HG03135 (cell line): ENCODE results near the gene CDC42BPB.

Source experiments
- ATAC-seq: cut with Tn5 transposase; IDR thresholded peaks from one replicate; pipeline ENCODE4 v1.9.1; 2021; ENCODE audit warnings: mild to moderate bottlenecking, moderate library complexity; ENCODE audit not compliant: unreplicated experiment

Gene CDC42BPB

DNA sequence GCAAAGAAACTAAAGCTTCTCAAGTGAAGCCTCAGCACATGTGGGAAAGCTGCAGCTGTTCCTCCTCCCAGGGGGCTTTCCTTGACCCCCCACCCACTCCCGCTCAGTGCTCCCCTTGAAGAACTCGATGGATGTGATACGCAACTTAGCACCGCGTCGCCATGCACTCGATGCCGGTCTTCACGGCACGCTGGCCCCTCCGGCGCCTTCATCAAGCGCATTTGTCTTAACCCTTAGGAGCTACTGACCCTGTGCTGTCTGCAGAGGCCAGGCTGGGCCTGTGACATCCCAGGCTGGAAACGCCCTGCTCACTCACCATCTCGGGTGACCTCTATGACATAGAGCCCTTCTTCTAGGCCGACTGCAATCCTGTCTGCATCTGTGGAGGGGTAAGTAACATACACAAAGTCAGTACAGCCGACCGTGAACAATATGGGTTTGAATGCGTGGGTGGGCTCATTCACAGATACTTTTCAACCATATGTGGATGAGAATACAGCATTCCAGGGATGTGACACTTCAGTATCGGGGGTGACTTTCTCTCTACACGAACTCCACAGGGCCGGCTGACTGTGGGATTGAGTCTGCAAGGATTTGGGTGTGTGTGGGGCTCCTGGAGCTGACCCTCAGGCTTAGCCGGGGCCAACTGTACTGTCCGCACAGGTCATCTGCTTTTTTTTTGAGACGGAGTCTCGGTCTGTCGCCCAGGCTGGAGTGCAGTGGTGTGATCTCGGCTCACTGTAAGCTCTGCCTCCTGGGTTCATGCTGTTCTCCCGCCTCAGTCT, 111.8 kb downstream of the CDC42BPB start:
- no peak for ATAC-seq

DNA sequence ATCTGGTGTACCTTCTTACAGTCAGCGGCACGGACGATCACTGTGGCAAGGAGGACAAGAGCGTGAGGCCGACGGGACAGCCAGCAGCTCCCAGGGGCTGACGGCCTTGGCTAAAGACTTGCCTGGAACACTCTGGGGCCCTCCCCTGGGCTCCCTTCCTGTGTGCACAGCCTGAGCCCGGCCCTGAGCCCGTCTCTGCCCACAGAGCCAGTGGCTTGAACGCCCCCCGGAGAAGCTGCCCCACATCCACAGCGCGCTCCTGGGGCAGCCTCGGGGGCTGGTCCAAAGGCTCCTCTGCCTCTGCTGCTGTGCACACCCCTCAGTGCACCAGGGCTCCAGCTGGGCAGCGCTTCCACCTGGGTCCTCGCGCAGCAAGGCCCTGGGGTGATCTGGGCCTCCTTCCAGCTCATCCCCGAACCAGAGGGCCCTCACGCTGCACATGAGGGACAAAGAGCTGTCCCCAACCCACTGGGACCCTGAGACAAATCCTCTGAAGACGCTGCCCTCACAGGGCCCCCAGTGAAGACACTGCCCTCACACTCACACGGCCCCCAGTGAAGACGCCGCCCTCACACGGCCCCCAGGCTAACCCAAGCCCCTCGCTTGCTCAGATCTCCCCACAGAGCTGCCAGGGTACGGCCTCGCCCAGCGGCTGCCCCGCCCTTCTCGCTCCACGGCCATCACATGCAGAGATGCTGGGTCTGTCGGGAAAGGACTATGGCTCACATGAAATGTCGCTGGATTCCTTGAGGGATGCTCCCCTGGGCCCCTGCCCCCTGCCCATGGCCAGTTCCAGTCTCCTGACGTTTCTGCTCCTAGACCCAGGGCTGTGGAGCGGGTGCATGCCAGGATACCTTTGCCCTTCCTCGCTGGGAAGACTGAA, 112.7 kb downstream of the CDC42BPB start:
- ATAC-seq, result no peak

DNA sequence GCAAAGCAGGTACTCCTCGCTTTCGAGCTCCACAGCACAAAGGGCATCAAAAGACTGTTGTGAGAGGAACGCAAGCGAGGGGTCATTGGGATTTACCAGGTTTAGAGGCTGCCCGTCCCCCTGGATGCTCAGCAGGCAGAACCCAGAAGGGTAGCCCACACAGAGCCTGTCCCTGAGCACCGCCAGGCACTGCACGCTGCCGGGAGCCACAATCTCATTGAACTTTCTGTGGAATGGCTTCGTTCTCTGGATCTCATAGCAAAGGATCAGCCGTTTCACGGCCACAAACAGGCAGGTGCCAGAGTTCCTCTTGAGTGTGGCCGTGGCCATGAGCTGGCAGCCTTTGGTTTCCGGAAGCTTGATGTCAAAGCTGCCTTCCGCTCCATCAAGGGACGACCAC, 113.4 kb downstream of the CDC42BPB start:
- no peak for ATAC-seq

DNA sequence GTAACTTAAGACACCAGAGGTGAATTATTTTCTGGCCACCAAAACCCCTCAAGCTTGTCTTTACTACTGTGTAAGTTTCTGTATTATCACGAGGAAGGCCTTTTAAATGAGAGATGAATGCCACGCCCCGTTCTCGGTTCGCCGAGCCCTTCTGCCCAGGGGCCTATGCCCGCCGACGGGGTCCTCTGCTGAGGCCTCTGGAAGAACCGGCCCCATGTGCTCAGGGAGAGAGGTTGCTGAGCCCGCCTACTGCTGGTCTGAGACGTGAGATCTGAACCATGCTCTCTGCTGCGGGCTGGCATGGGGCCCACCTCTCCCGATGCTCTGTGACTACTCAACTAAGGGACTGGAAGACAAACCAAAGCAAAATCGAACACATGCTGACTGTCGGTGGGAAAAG, 113.9 kb downstream of the CDC42BPB start:
- no peak for ATAC-seq

DNA sequence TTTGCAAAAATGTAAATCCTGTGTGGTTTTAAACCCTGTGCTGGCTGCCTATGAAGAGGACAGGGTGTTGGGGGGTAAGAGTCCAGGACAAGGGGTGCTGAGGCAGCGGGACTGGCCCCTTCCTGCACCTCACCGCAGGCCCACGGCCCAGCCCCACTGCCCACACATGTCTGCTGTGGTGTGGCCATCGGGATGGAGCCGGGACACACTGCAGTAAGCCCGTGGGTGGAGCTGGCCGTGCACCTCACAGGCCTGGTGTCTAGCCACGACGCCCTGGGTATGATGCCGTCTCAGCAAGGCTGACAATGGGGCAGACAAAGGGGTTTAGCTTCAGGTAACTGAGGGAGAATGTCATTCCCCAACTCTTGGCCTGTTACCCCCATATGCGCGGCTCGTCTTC, 115.3 kb downstream of the CDC42BPB start:
- ATAC-seq, result no peak

DNA sequence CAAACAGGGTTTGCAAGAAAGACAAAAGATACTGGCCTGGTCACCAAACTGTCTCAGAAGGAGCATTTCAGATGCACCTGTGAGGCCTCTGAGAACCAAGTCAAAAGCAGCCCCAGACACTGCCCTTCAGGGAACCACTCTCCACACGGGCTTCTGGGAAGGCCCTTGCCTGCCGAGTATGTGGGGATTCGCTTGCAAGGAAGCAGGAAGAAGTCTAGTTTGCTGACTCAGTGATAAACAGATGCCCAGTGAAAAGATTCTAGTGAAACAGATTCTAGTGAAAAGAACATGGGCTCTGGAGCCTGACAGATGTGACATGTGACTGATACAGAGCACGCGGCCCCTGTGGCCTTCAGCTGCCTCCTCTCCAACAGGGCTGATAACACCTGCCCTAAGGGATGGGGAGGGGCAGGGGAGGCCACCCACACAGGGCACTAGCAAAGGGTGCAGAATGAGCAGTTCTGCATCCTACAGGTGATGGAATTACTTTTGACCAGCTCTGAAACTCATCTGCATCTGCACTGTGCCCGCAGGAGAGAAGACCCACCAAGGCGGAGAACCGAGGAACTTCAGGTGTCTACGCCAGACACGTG, 115.8 kb downstream of the CDC42BPB start:
- no peak for ATAC-seq

DNA sequence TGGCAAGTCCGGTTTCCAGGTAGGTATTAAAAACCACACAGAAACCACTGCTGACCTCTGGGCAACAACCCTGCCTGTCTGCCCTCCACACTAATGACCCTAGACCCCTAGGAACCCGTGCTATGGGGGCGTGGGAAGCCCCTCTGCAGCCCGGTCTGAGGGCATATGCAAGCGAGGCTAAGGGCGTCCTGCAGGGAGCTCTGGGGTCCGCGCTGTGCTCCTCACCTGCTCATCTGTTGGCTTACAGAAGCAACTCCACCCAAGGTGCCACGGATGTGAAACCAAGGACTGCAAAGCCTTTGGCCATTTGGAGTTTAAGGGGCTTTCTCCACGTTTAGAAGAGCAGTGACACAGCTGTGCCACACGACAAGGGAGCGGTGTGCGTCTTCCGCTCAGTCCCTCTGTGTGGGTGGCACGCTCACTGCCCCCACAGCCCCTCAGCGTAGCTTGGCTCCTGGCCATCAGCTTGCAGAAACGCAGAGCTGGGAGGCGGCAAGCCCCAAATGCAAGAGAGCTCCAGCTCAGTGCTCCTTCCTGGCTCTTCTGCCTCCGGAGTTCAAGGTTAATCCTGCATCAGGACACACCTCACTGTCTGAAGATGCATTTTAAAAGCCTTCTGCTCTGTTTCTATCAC, 116.5 kb downstream of the CDC42BPB start:
- no peak for ATAC-seq

DNA sequence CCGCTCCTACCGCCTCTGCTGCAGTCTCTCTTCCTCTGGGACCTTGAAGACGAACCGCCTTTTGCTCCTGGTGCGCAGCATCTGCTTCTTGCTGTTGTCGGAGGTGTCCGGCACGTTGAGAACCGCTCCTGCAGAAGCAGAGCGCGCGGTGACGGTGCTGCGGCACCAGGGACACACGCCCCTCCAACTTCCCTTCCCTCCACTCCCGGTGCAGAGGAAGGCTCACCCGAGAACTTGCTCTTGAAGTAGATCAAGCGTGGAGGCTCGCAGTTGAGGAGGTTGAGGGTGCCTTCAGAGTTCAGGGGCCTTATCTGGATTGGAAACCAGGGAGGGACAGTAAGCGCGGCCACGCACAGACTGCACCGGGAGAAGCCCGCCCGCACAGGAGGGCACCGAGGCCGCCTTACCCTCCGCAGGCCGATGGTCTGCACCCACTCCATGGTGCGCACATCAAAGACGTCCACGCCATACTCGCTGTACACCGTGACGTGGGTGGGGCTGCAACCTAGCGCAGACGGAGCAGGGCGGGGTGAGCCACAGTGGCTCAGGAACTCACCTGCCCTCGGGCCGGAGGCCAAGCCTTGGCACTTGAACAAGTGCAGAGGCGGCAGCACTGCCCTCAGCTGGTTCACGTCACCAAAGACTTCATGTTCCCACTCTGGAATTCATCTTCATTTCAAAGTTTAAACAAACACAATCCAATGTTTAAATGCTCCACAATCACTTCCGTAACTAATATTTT, 117.4 kb downstream of the CDC42BPB start:
- no peak for ATAC-seq

DNA sequence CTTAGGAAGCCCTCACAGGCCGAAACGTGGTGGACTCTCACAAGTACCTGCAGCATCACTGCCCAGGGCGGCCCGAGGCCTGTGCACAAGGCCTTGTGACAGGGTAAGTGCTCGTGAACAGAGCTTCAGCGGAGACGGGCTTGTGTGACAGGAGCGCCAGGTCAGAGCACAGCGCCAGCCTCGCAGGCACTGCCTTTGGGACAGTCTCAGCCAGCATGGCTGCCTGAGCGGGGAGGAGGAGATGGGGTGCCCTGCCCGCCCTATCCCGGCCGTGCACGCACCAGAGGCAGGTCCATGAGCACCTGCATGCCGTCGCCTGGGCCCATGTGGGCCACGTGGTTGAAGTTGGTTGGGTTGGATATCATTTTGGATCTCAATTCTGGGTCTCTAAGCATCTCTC, 118.0 kb downstream of the CDC42BPB start:
- no peak for ATAC-seq

DNA sequence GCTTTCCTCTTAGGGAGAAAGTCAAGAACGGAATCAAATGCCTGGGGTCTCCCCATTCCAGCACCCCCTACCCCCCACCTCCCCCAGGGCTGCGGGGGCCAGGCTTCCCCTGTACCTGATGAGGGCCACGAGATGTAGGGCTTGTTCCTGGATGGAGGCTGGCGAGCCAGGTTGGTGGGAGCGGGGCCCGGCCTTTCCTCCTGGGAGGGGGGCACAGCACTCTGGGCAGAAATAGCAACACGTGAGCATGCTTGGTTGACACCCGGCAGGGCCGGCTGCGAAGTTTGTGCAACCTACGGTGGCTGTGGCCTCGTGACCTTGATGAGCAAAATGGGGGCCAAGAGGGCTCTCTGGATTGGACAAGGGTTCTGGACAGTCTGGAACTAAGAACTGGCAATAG, 119.2 kb downstream of the CDC42BPB start:
- no peak for ATAC-seq

DNA sequence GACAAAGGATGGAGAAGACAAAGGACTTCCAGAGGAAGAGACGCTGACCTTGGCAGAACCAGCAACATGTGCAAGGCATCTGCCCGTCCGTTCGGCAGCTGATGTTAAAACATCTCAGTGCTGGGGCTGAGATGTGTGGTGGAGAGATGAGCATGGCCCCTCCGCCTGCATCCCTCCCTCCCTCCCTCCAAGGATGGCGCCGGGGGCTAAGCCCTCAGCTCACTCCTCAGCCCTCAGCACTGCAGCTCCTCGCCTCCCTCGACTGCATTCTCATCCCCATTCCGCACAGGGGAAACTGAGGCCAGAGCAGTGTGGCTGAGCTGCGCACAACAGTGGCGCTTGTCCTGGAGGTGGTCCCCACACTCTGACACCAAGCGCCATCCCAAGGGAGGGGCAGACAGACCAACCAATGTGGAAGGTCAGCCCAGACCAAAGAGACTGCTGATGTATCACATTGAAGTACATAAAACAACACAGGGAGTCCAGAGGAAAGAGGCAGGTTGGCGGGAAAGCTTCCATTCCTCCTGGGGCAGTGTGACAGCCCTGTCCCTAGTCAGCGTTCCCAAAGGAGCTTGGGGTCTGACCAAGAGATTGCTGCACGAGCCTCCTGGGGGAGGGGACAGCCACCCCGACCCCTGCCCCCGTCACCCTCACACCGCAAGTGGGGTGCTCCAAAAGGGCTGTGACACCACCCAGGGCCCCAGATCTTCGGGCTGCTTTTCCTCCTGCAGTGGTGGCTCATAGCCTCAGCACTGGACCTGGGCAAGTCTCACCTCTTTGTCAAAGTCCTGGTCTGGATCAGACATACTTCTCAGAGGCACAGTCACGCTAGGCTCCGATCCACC, 119.8 kb downstream of the CDC42BPB start:
- ATAC-seq, result no peak

DNA sequence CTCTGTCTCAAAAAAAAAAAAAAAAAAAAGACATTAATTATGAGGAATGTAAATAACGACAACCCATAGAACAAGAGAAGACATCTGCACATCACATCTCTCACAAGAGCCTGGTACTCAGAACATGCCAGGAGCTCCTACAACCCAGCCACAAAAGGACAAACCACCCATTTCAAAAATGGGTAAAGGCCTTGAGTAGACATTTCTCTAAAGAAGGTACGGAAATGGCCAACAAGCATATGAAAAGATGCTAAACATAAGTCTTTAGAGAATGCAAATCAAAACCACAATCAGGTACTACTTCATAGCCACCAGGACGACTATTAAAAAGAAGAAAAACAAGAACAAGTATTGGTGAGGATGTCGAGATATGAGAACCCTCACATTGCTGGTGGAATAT, 121.6 kb downstream of the CDC42BPB start:
- no peak for ATAC-seq

DNA sequence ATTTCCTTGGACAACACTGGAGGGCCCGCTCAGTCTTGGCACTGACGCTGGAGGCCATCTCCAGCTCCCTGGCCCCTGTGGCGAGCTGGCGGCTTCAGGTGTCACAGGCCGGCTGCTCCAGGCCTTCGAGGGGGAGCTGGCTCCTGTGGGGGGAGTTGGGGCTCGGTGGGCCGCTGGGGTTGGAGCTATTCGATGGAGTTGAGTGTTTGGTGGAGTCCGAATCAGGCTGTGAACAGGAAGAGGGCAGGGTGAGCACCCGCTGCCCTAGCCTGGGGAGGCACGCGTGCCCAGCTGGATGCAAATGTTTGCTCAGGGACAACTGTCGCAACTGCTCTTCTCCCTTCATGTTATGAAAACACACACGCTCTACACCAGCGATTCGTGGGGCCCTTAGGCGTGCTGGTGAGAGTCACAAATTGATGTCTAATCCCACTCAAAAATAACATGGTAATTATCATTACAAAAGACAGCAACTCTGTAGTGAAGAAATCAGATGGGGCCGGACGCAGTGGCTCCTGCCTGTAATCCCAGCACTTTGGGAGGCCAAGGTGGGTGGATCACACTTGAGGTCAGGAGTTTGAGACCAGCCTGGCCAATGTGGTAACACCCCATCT, 123.6 kb downstream of the CDC42BPB start:
- ATAC-seq, result no peak

DNA sequence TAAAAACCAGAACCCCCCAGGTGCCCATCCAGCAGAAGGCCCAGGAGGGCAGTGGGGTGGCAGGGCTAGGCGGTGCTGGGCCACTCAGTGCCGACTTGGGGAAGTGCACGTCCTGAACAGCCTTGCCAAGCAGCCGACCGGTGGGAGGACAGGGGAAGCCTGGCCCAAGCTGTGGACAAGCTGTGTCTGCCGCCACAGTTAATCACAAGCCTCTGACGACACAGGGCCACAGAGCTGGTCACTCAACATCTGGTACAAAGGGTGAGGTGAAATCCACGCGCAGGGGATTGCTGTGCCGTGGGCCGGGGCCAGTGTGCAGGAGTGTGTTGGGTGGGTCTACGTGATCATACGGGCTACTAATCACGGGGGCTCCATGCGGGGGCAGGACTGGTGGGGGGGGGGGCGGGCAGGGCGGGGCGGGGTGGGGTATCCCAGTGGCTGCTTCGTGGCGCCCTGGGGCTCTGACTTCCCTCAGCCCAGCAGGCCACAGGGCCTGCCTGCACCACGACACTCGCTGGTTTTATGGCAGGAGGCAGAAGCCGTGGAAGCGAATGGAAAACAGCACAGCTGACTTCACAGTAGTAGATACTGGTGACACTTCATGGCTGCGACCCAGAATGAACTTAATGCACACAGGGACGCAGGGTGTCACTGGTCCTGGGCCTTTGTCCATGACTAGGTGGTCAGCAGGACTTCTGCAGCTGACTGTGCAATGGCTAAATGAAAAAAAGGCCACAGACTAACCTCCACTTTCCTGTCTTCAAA, 124.7 kb downstream of the CDC42BPB start:
- no peak for ATAC-seq

DNA sequence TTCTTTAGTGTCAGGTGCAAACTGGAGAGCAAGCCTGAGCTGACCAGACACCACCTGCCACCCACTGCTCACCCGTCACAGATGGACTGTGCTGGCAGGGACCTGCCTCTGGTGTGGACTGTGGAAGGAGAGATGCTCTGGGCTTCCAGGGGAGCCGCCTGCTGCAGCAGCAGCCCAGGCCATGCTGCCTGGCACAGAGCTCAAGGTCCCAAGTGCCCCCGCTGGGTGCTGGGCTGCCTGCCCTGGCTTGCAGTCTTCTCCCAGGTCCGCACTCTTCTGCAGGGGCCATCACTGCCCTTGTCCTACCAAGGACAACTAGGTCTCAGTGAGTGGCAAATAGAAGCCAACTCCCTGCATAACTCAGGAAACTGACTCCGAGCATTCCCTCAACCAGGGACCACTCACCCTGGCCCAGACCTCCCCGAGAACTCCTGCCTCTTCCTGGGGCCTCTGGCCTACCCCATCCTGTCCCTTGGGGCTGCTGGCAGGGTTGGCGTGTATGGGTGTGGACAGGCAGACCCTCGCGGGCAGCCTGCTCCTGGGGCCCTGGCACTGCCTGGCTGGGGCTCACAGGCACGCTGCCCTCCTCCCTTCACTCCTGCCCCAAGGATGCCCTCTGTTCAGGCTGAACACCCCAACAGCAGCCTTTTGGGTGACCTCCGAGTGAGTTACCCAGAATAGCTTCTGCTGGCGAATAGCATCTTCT, 125.6 kb downstream of the CDC42BPB start:
- no peak for ATAC-seq

DNA sequence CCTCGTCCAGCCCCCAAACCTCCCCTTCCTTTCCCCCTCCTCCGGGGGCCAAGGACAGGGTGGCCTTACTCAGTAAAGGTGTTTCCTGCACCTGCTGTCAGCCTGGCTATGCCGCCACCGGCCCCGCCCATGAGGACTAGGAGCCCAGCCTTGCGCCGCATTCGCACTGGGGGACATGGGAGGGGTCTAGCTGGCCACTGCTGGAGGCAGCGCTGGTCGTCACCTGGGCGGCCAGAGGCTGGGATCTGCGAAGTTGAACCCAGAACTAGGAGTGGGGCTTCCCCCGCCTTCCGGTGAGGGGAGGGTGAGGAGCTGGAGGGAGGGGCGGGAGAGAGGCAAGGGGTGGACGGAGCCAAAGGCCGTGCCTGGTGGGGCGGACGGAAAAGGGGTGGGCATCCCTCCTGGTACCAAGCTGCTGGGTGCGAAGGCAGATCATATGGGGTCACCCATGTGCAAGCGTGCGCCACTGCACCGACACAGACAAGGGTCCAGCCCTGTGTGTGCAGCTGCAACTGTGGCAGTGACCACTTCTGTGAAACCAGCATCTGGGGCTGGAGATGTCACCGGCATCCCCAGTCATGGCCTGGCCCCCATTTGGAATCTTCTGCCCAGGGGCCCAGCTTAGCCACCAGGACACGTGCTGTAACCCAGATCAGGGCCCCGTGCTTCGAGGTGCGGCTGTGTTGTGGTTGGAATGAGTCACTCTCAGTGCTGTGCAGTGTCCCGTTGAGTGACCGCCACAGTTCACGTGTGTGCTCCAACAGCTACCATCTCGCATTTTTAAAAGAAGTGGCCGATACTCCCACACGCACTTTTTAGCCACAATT, 126.4 kb downstream of the CDC42BPB start:
- ATAC-seq, result no peak

DNA sequence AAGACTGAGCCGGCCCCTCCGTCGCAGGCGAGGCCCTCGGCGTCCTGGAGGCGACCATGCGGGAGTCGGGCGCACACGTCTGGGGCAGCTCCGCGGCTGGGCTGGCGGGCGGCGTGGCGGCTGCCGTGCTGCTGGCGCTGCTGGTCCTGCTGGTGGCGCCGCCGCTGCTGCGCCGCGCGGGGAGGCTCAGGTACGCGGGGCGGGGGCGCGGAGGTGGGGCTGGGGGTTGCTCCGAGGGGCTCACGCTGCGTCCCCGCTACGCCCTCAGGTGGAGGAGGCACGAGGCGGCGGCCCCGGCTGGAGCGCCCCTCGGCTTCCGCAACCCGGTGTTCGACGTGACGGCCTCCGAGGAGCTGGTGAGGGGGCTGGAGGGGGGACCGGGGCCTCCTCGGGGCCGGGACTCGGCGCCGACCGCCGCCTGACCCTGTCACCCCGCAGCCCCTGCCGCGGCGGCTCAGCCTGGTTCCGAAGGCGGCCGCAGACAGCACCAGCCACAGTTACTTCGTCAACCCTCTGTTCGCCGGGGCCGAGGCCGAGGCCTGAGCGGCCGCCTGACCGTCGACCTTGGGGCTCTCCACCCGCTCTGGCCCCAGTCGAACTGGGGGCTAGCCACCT, 127.1 kb downstream of the CDC42BPB start:
- no peak for ATAC-seq
